ENCODE data around the gene MARK1. TPM values are rescaled to one million over a fixed set of nuclear protein-coding genes. Genes with fewer than 3 reads are reported as not detected.
A peak's percentile ranks its signal among the peaks of the same experiment; 100 is the strongest.

Gene MARK1
- total and polyA plus RNA-seq, 2 of the 13 experiments (the other 11 are each of a cell fraction or from before 2014, with no cell fraction given) = not detected

DNA sequence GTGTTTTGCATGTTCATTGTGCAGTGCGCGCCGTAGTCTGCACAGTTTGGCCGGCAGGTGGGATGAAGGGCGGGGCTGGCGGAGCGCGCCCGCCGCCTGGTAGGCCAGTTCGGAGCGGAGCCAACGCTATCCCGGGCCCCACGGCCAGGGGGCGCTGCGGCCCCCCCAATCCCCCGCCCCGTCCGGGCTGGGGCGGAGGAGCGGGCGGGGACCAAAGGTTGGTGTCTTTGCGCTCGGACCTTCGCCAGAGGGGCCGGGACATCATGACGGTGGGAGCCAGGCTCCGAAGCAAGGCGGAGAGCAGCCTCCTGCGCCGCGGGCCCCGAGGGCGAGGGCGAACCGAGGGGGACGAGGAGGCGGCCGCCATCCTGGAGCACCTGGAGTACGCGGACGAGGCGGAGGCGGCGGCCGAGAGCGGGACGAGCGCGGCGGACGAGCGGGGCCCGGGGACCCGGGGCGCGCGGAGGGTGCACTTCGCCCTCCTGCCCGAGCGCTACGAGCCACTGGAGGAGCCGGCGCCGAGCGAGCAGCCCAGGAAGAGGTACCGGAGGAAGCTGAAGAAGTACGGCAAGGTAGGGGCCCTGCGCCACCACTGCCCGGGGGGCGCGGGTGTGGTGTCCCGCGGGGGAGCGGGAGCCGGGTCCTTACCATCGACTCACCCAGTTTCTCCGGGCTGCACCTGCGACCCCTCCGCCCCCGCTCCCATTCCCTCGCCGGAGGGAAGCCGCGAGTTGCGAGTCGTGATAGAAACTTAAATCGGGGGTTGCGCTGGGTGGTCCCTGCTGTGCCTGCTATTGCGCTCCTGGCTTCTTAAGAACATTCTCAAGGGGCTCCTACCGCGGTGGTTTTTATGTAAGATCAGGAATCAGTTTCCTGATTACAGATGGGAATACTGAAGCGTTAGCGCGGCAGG lies 162.5 kb downstream of the MARK1 start, which contains the start of gene C1orf115 (continued):
- TF ChIP-seq, protein P1, sequence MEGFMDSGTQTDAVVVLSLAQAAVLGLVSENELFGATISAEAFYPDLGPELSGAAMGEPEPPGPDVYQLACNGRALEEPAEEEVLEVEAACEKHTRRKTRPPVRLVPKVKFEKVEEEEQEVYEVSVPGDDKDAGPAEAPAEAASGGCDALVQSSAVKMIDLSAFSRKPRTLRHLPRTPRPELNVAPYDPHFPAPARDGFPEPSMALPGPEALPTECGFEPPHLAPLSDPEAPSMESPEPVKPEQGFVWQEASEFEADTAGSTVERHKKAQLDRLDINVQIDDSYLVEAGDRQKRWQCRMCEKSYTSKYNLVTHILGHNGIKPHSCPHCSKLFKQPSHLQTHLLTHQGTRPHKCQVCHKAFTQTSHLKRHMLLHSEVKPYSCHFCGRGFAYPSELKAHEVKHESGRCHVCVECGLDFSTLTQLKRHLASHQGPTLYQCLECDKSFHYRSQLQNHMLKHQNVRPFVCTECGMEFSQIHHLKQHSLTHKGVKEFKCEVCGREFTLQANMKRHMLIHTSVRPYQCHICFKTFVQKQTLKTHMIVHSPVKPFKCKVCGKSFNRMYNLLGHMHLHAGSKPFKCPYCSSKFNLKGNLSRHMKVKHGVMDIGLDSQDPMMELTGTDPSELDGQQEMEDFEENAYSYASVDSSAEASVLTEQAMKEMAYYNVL (CRISPR knock-in tag; IDR thresholded peaks at IDR 0.05; ENCODE audit: borderline replicate concordance) = peak; percentile 84; the same call in 1 of the 2 replicates
- TF ChIP-seq FLYWCH1 (CRISPR knock-in tag; IDR thresholded peaks at IDR 0.05) (no peak), ZNF432 (CRISPR knock-in tag; IDR thresholded peaks at IDR 0.05; ENCODE audit: borderline replicate concordance) (no peak), CEBPB (IDR thresholded peaks at IDR 0.05; ENCODE audit: borderline replicate concordance, low read depth, low read length) (no peak), MAFF (IDR thresholded peaks at IDR 0.05; ENCODE audit: low read depth, low read length) (no peak), MAF1 (CRISPR knock-in tag; IDR thresholded peaks at IDR 0.05; ENCODE audit: borderline replicate concordance) (no peak), HNF4A (CRISPR knock-in tag; IDR thresholded peaks at IDR 0.05) (peak; percentile 89), ZNF776 (CRISPR knock-in tag; IDR thresholded peaks at IDR 0.05) (peak; percentile 82; the same call in 1 of the 2 replicates), POGZ (CRISPR knock-in tag; IDR thresholded peaks at IDR 0.05) (peak; percentile 88), ATRX (CRISPR knock-in tag; IDR thresholded peaks at IDR 0.05; ENCODE audit: borderline replicate concordance) (no peak), PPARG (CRISPR knock-in tag; conservative IDR thresholded peaks at IDR 0.05) (peak; percentile 60; the same call in 1 of the 2 replicates), ZNF558 (CRISPR knock-in tag; IDR thresholded peaks at IDR 0.05; ENCODE audit: borderline replicate concordance) (peak; percentile 56; the same call in 1 of the 2 replicates), PCBP2 (optimal IDR thresholded peaks at IDR 0.05; ENCODE audit: low read depth, low read length, poor library complexity, severe bottlenecking) (no peak), ZNF788 (CRISPR knock-in tag; IDR thresholded peaks at IDR 0.05; ENCODE audit: borderline replicate concordance) (peak; percentile 82; the same call in 1 of the 2 replicates), ZBTB1 (CRISPR knock-in tag; IDR thresholded peaks at IDR 0.05; ENCODE audit: borderline replicate concordance) (no peak), ZNF629 (CRISPR knock-in tag; conservative IDR thresholded peaks at IDR 0.05) (no peak), TBL1XR1 (IDR thresholded peaks at IDR 0.05; ENCODE audit: borderline replicate concordance, low read length, partially characterized antibody) (no peak), ZNF792 (CRISPR knock-in tag; IDR thresholded peaks at IDR 0.05) (peak; percentile 79), HCFC1 (IDR thresholded peaks at IDR 0.05; ENCODE audit: low read depth, low read length) (no peak), TBX2 (CRISPR knock-in tag; IDR thresholded peaks at IDR 0.05; ENCODE audit: borderline replicate concordance) (peak; percentile 79; the same call in 1 of the 2 replicates), ZNF10 (CRISPR knock-in tag; IDR thresholded peaks at IDR 0.05; ENCODE audit: borderline replicate concordance, low read depth) (no peak)
- TF ChIP-seq, protein P2, sequence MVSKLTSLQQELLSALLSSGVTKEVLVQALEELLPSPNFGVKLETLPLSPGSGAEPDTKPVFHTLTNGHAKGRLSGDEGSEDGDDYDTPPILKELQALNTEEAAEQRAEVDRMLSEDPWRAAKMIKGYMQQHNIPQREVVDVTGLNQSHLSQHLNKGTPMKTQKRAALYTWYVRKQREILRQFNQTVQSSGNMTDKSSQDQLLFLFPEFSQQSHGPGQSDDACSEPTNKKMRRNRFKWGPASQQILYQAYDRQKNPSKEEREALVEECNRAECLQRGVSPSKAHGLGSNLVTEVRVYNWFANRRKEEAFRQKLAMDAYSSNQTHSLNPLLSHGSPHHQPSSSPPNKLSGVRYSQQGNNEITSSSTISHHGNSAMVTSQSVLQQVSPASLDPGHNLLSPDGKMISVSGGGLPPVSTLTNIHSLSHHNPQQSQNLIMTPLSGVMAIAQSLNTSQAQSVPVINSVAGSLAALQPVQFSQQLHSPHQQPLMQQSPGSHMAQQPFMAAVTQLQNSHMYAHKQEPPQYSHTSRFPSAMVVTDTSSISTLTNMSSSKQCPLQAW (CRISPR knock-in tag; IDR thresholded peaks at IDR 0.05) = no peak
- TF ChIP-seq, protein P3, sequence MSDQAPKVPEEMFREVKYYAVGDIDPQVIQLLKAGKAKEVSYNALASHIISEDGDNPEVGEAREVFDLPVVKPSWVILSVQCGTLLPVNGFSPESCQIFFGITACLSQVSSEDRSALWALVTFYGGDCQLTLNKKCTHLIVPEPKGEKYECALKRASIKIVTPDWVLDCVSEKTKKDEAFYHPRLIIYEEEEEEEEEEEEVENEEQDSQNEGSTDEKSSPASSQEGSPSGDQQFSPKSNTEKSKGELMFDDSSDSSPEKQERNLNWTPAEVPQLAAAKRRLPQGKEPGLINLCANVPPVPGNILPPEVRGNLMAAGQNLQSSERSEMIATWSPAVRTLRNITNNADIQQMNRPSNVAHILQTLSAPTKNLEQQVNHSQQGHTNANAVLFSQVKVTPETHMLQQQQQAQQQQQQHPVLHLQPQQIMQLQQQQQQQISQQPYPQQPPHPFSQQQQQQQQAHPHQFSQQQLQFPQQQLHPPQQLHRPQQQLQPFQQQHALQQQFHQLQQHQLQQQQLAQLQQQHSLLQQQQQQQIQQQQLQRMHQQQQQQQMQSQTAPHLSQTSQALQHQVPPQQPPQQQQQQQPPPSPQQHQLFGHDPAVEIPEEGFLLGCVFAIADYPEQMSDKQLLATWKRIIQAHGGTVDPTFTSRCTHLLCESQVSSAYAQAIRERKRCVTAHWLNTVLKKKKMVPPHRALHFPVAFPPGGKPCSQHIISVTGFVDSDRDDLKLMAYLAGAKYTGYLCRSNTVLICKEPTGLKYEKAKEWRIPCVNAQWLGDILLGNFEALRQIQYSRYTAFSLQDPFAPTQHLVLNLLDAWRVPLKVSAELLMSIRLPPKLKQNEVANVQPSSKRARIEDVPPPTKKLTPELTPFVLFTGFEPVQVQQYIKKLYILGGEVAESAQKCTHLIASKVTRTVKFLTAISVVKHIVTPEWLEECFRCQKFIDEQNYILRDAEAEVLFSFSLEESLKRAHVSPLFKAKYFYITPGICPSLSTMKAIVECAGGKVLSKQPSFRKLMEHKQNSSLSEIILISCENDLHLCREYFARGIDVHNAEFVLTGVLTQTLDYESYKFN (CRISPR knock-in tag; conservative IDR thresholded peaks at IDR 0.05) = peak; percentile 75
